ENCODE data around the gene VTN.

VTN gene

GRCh38 chr17:28404812-28405570 lies 34.9 kb upstream of the VTN start:
- H3K4me1 ChIP-seq (ENCODE audit: control insufficient read depth in 5 of 5, insufficient read depth in 5 of 5, low read length in 5 of 5) = peaks cover 5 to 54% (median 28%) of the 10 kb centered on the region in 5 donors
- peak overlapping the region; percentile 74 to 89 (median 85) for H3K4me3 ChIP-seq (ENCODE audit: low read depth in 1 of 5, low read length in 5 of 5)
- H3K27ac ChIP-seq (ENCODE audit: low read depth, low read length) = peak overlapping the region; percentile 16
- no peaks in the 10 kb centered on the region for H3K27me3 ChIP-seq (ENCODE audit: control insufficient read depth in 5 of 5, insufficient read depth in 4 of 5, low read length in 5 of 5)
- peaks cover 3 to 31% (median 19%) of the 10 kb centered on the region in 5 donors for H3K36me3 ChIP-seq (ENCODE audit: control insufficient read depth in 5 of 5, insufficient read depth in 5 of 5, low read length in 5 of 5)
- no peaks in the 10 kb centered on the region for H3K9me3 ChIP-seq (ENCODE audit: control insufficient read depth in 5 of 5, low read length in 5 of 5)
- peak overlapping the region in 4 of 5 donors; percentile 32 to 81 (median 52) for H3K9ac ChIP-seq (ENCODE audit: low read length in 5 of 5)

GRCh38 chr17:28404461-28404811 lies 34.3 kb upstream of the VTN start:
- no peaks in the 10 kb centered on the region for H3K9me3 ChIP-seq (ENCODE audit: control insufficient read depth in 5 of 5, low read length in 5 of 5)
- no peaks in the 10 kb centered on the region for H3K27me3 ChIP-seq (ENCODE audit: control insufficient read depth in 5 of 5, insufficient read depth in 4 of 5, low read length in 5 of 5)
- peaks cover 3 to 34% (median 20%) of the 10 kb centered on the region in 5 donors for H3K36me3 ChIP-seq (ENCODE audit: control insufficient read depth in 5 of 5, insufficient read depth in 5 of 5, low read length in 5 of 5)
- H3K9ac ChIP-seq (ENCODE audit: low read length in 5 of 5) = peak overlapping the region in 2 of 5 donors; percentile 36 to 68
- H3K27ac ChIP-seq (ENCODE audit: low read depth, low read length) = no peak overlapping the region
- peak overlapping the region in 3 of 5 donors; percentile 5 to 85 (median 81) for H3K4me3 ChIP-seq (ENCODE audit: low read depth in 1 of 5, low read length in 5 of 5)
- peaks cover 5 to 55% (median 28%) of the 10 kb centered on the region in 5 donors for H3K4me1 ChIP-seq (ENCODE audit: control insufficient read depth in 5 of 5, insufficient read depth in 5 of 5, low read length in 5 of 5)

- peaks cover 6 to 59% (median 33%) of the 10 kb centered on the region in 5 donors for H3K4me1 ChIP-seq (ENCODE audit: control insufficient read depth in 5 of 5, insufficient read depth in 5 of 5, low read length in 5 of 5)
- H3K27me3 ChIP-seq (ENCODE audit: control insufficient read depth in 5 of 5, insufficient read depth in 4 of 5, low read length in 5 of 5) = no peaks in the 10 kb centered on the region
- H3K4me3 ChIP-seq (ENCODE audit: low read depth in 1 of 5, low read length in 5 of 5) = no peak overlapping the region
- H3K9me3 ChIP-seq (ENCODE audit: control insufficient read depth in 5 of 5, low read length in 5 of 5) = no peaks in the 10 kb centered on the region
- peaks cover 3 to 38% (median 24%) of the 10 kb centered on the region in 5 donors for H3K36me3 ChIP-seq (ENCODE audit: control insufficient read depth in 5 of 5, insufficient read depth in 5 of 5, low read length in 5 of 5)
- no peak overlapping the region for H3K27ac ChIP-seq (ENCODE audit: low read depth, low read length)
- peak overlapping the region in 1 of 5 donors; percentile 26 for H3K9ac ChIP-seq (ENCODE audit: low read length in 5 of 5)
These were observed 33.9 kb upstream of the VTN start for GRCh38 chr17:28404007-28404406.

GRCh38 chr17:28402844-28403243 lies 32.7 kb upstream of the VTN start:
- H3K9me3 ChIP-seq (ENCODE audit: control insufficient read depth in 5 of 5, low read length in 5 of 5) = no peaks in the 10 kb centered on the region
- H3K9ac ChIP-seq (ENCODE audit: low read length in 5 of 5) = peak overlapping the region in 1 of 5 donors; percentile 39
- H3K27ac ChIP-seq (ENCODE audit: low read depth, low read length) = no peak overlapping the region
- no peak overlapping the region for H3K4me3 ChIP-seq (ENCODE audit: low read depth in 1 of 5, low read length in 5 of 5)
- H3K4me1 ChIP-seq (ENCODE audit: control insufficient read depth in 5 of 5, insufficient read depth in 5 of 5, low read length in 5 of 5) = peaks cover 11 to 71% (median 44%) of the 10 kb centered on the region in 5 donors
- H3K27me3 ChIP-seq (ENCODE audit: control insufficient read depth in 5 of 5, insufficient read depth in 4 of 5, low read length in 5 of 5) = no peaks in the 10 kb centered on the region
- H3K36me3 ChIP-seq (ENCODE audit: control insufficient read depth in 5 of 5, insufficient read depth in 5 of 5, low read length in 5 of 5) = peaks cover 3 to 41% (median 27%) of the 10 kb centered on the region in 5 donors

- no peaks in the 10 kb centered on the region for H3K27me3 ChIP-seq (ENCODE audit: control insufficient read depth in 5 of 5, insufficient read depth in 4 of 5, low read length in 5 of 5)
- no peak overlapping the region for H3K27ac ChIP-seq (ENCODE audit: low read depth, low read length)
- no peak overlapping the region for H3K9ac ChIP-seq (ENCODE audit: low read length in 5 of 5)
- peaks cover 3 to 46% (median 29%) of the 10 kb centered on the region in 5 donors for H3K36me3 ChIP-seq (ENCODE audit: control insufficient read depth in 5 of 5, insufficient read depth in 5 of 5, low read length in 5 of 5)
- H3K9me3 ChIP-seq (ENCODE audit: control insufficient read depth in 5 of 5, low read length in 5 of 5) = no peaks in the 10 kb centered on the region
- no peak overlapping the region for H3K4me3 ChIP-seq (ENCODE audit: low read depth in 1 of 5, low read length in 5 of 5)
- H3K4me1 ChIP-seq (ENCODE audit: control insufficient read depth in 5 of 5, insufficient read depth in 5 of 5, low read length in 5 of 5) = peaks cover 11 to 77% (median 49%) of the 10 kb centered on the region in 5 donors
These were observed 32.1 kb upstream of the VTN start for GRCh38 chr17:28402224-28402630.

- H3K27me3 ChIP-seq (ENCODE audit: control insufficient read depth in 5 of 5, insufficient read depth in 4 of 5, low read length in 5 of 5) = no peaks in the 10 kb centered on the region
- no peaks in the 10 kb centered on the region for H3K9me3 ChIP-seq (ENCODE audit: control insufficient read depth in 5 of 5, low read length in 5 of 5)
- peaks cover 3 to 57% (median 35%) of the 10 kb centered on the region in 5 donors for H3K36me3 ChIP-seq (ENCODE audit: control insufficient read depth in 5 of 5, insufficient read depth in 5 of 5, low read length in 5 of 5)
- no peak overlapping the region for H3K4me3 ChIP-seq (ENCODE audit: low read depth in 1 of 5, low read length in 5 of 5)
- no peak overlapping the region for H3K27ac ChIP-seq (ENCODE audit: low read depth, low read length)
- peaks cover 8 to 58% (median 40%) of the 10 kb centered on the region in 5 donors for H3K4me1 ChIP-seq (ENCODE audit: control insufficient read depth in 5 of 5, insufficient read depth in 5 of 5, low read length in 5 of 5)
- H3K9ac ChIP-seq (ENCODE audit: low read length in 5 of 5) = peak overlapping the region in 1 of 5 donors; percentile 18
These were observed 29.7 kb upstream of the VTN start for GRCh38 chr17:28399808-28400207.

- Histone ChIP-seq H3K4me1 (ENCODE audit: control insufficient read depth in 5 of 5, insufficient read depth in 5 of 5, low read length in 5 of 5) (peaks cover 8 to 47% (median 33%) of the 10 kb centered on the region in 5 donors), H3K36me3 (ENCODE audit: control insufficient read depth in 5 of 5, insufficient read depth in 5 of 5, low read length in 5 of 5) (peaks cover 3 to 57% (median 35%) of the 10 kb centered on the region in 5 donors), H3K4me3 (ENCODE audit: low read depth in 1 of 5, low read length in 5 of 5) (no peak overlapping the region), H3K9me3 (ENCODE audit: control insufficient read depth in 5 of 5, low read length in 5 of 5) (no peaks in the 10 kb centered on the region), H3K9ac (ENCODE audit: low read length in 5 of 5) (peak overlapping the region in 2 of 5 donors; percentile 4 to 36), H3K27ac (ENCODE audit: low read depth, low read length) (no peak overlapping the region), H3K27me3 (ENCODE audit: control insufficient read depth in 5 of 5, insufficient read depth in 4 of 5, low read length in 5 of 5) (no peaks in the 10 kb centered on the region)
These were observed 28.3 kb upstream of the VTN start for GRCh38 chr17:28398280-28398981.

GRCh38 chr17:28397687-28398279 lies 27.7 kb upstream of the VTN start:
- Histone ChIP-seq H3K9me3 (ENCODE audit: control insufficient read depth in 5 of 5, low read length in 5 of 5) (no peaks in the 10 kb centered on the region), H3K36me3 (ENCODE audit: control insufficient read depth in 5 of 5, insufficient read depth in 5 of 5, low read length in 5 of 5) (peaks cover 3 to 55% (median 34%) of the 10 kb centered on the region in 5 donors), H3K9ac (ENCODE audit: low read length in 5 of 5) (peak overlapping the region in 2 of 5 donors; percentile 4 to 36), H3K4me1 (ENCODE audit: control insufficient read depth in 5 of 5, insufficient read depth in 5 of 5, low read length in 5 of 5) (peaks cover 8 to 41% (median 31%) of the 10 kb centered on the region in 5 donors), H3K27me3 (ENCODE audit: control insufficient read depth in 5 of 5, insufficient read depth in 4 of 5, low read length in 5 of 5) (no peaks in the 10 kb centered on the region), H3K4me3 (ENCODE audit: low read depth in 1 of 5, low read length in 5 of 5) (no peak overlapping the region), H3K27ac (ENCODE audit: low read depth, low read length) (peak overlapping the region; percentile 46)

- Histone ChIP-seq H3K27ac (ENCODE audit: low read depth, low read length) (no peak overlapping the region), H3K4me1 (ENCODE audit: control insufficient read depth in 5 of 5, insufficient read depth in 5 of 5, low read length in 5 of 5) (peaks cover 7 to 36% (median 29%) of the 10 kb centered on the region in 5 donors), H3K9me3 (ENCODE audit: control insufficient read depth in 5 of 5, low read length in 5 of 5) (no peaks in the 10 kb centered on the region), H3K9ac (ENCODE audit: low read length in 5 of 5) (no peak overlapping the region), H3K4me3 (ENCODE audit: low read depth in 1 of 5, low read length in 5 of 5) (no peak overlapping the region), H3K36me3 (ENCODE audit: control insufficient read depth in 5 of 5, insufficient read depth in 5 of 5, low read length in 5 of 5) (peaks cover 3 to 55% (median 31%) of the 10 kb centered on the region in 5 donors), H3K27me3 (ENCODE audit: control insufficient read depth in 5 of 5, insufficient read depth in 4 of 5, low read length in 5 of 5) (no peaks in the 10 kb centered on the region)
These were observed 27.2 kb upstream of the VTN start for GRCh38 chr17:28397275-28397674.

Measured in subcutaneous abdominal adipose tissue (tissue), 5 donors.